ENCODE results near the gene CDS1. TPM values are rescaled to one million over a fixed set of nuclear protein-coding genes. Genes with fewer than 3 reads are reported as not detected.

CDS1 gene
- total and polyA plus RNA-seq, 2 donors (not counting 3 experiments of a cell fraction or from before 2014, with no cell fraction given): 0.01 TPM; not detected in 1

DNA sequence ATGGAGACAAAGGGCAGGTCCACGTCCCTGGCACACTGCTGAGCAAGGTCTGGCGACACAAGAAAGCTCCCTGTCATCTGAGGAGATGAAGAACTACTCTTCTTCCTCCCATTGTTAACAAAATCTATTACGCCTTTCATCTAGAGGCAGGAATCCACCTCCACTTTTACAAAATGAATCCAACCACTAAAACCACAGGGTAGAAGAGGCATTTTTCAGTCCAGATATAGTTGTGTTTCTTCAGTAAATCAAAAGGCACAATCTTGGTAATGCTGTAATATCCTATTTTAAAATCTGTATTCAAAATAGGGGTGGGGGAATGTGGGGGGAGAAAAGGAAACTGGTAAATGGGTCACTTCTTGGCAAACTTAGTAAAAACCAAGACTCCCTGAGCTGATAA lies 101.4 kb downstream of the CDS1 start:
- Histone ChIP-seq H3K4me3 (replicated peaks in 1 of 3; ENCODE audit: insufficient read depth in 1 of 3, low read depth in 1 of 3, low read length in 3 of 3) (no peak overlapping the region), H3K9me1 (replicated peaks; ENCODE audit: control insufficient read depth, extremely low read depth, insufficient read depth, low read length) (no peaks in the 10 kb centered on the region), H3K36me3 (ENCODE audit: control insufficient read depth in 2 of 2, extremely low read depth in 1 of 2, insufficient read depth in 2 of 2, low read length in 2 of 2) (peaks cover 26% of the 10 kb centered on the region in 2 experiments), H2AFZ (ENCODE audit: low read depth, low read length) (no peak overlapping the region), H3K4me1 (ENCODE audit: control insufficient read depth, extremely low read depth, insufficient read depth, low read length) (peaks cover 16% of the 10 kb centered on the region), H3K9me3 (replicated peaks; ENCODE audit: control insufficient read depth, insufficient read depth, low read length) (no peaks in the 10 kb centered on the region), H3K79me2 (ENCODE audit: control insufficient read depth, insufficient read depth, low read length) (no peaks in the 10 kb centered on the region), H4K20me1 (replicated peaks; ENCODE audit: control insufficient read depth, extremely low read depth, insufficient read depth, low read length) (no peaks in the 10 kb centered on the region), H3K27ac (ENCODE audit: insufficient read depth, low read depth, low read length) (no peak overlapping the region), H3K27me3 (ENCODE audit: control insufficient read depth in 2 of 2, insufficient read depth in 2 of 2, low read length in 2 of 2) (no peaks in the 10 kb centered on the region), H3K4me2 (ENCODE audit: insufficient read depth, low read length) (no peak overlapping the region), H3K9ac (replicated peaks; ENCODE audit: extremely low read depth, insufficient read depth, low read length) (no peak overlapping the region)
- dilution Hi-C loops (cut with MboI; ENCODE audit: extremely low pct_ligation_motif_present, low sequenced_read_pairs) (no loop called here), intact Hi-C loops (cut with micrococcal nuclease) (no loop called here)
- TF ChIP-seq MYC (IDR thresholded peaks at IDR 0.05; ENCODE audit: low read depth, low read length) (no peak), POLR2A (IDR thresholded peaks at IDR 0.05; ENCODE audit: low read depth, low read length) (no peak), GATA2 (IDR thresholded peaks at IDR 0.05; ENCODE audit: insufficient read depth, insufficient read length, low read depth, low read length) (no peak)
- TF ChIP-seq, protein P1, sequence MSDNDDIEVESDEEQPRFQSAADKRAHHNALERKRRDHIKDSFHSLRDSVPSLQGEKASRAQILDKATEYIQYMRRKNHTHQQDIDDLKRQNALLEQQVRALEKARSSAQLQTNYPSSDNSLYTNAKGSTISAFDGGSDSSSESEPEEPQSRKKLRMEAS (IDR thresholded peaks at IDR 0.05; ENCODE audit: insufficient read depth, insufficient read length): no peak
- ChIA-PET POLR2A (no interaction called here), CTCF (no interaction called here)
- DNase-seq (ENCODE audit: low read depth, low spot score) (no peak), FAIRE-seq (no peak)
- BruUV-seq (replicated peaks): no TSS peak

- Histone ChIP-seq H2AFZ (ENCODE audit: low read depth, low read length) (no peak overlapping the region), H3K79me2 (ENCODE audit: control insufficient read depth, insufficient read depth, low read length) (no peaks in the 10 kb centered on the region), H3K4me3 (replicated peaks in 1 of 3; ENCODE audit: insufficient read depth in 1 of 3, low read depth in 1 of 3, low read length in 3 of 3) (no peak overlapping the region), H3K4me2 (ENCODE audit: insufficient read depth, low read length) (no peak overlapping the region), H3K9me1 (replicated peaks; ENCODE audit: control insufficient read depth, extremely low read depth, insufficient read depth, low read length) (no peaks in the 10 kb centered on the region), H4K20me1 (replicated peaks; ENCODE audit: control insufficient read depth, extremely low read depth, insufficient read depth, low read length) (no peaks in the 10 kb centered on the region), H3K36me3 (ENCODE audit: control insufficient read depth in 2 of 2, extremely low read depth in 1 of 2, insufficient read depth in 2 of 2, low read length in 2 of 2) (peaks cover 26 to 28% of the 10 kb centered on the region in 2 experiments), H3K4me1 (ENCODE audit: control insufficient read depth, extremely low read depth, insufficient read depth, low read length) (peaks cover 16% of the 10 kb centered on the region), H3K9ac (replicated peaks; ENCODE audit: extremely low read depth, insufficient read depth, low read length) (no peak overlapping the region), H3K27me3 (ENCODE audit: control insufficient read depth in 2 of 2, insufficient read depth in 2 of 2, low read length in 2 of 2) (no peaks in the 10 kb centered on the region), H3K27ac (ENCODE audit: insufficient read depth, low read depth, low read length) (no peak overlapping the region), H3K9me3 (replicated peaks; ENCODE audit: control insufficient read depth, insufficient read depth, low read length) (no peaks in the 10 kb centered on the region)
- intact Hi-C loops (cut with micrococcal nuclease) (no loop called here), dilution Hi-C loops (cut with MboI; ENCODE audit: extremely low pct_ligation_motif_present, low sequenced_read_pairs) (no loop called here)
- no peak for TF ChIP-seq FOS (IDR thresholded peaks at IDR 0.05; ENCODE audit: borderline replicate concordance, insufficient read depth, low read length)
- no peak for TF ChIP-seq JUN (IDR thresholded peaks at IDR 0.05; ENCODE audit: borderline replicate concordance, insufficient read depth, insufficient read length, low read depth)
- TF ChIP-seq GATA2 (IDR thresholded peaks at IDR 0.05; ENCODE audit: insufficient read depth, insufficient read length, low read depth, low read length): no peak
- TF ChIP-seq MYC (IDR thresholded peaks at IDR 0.05; ENCODE audit: low read depth, low read length): no peak
- TF ChIP-seq POLR2AphosphoS5 (IDR thresholded peaks at IDR 0.05; ENCODE audit: insufficient read depth, low read depth, low read length): no peak
- no peak for TF ChIP-seq POLR2A (IDR thresholded peaks at IDR 0.05; ENCODE audit: low read depth, low read length)
- TF ChIP-seq EZH2 (IDR thresholded peaks at IDR 0.05; ENCODE audit: borderline replicate concordance, low read depth, low read length, severe bottlenecking): no peak
- no peak for TF ChIP-seq CTCF (IDR thresholded peaks at IDR 0.05; ENCODE audit: extremely low read depth in 1 of 2, insufficient read depth in 1 of 2, low read depth in 1 of 2, low read length in 2 of 2)
- TF ChIP-seq, protein P1 (IDR thresholded peaks at IDR 0.05; ENCODE audit: insufficient read depth, insufficient read length): no peak
- no peak for DNase-seq (ENCODE audit: low read depth, low spot score)
- CTCF ChIA-PET: no interaction called here
- FAIRE-seq: no peak
- BruUV-seq (replicated peaks): no TSS peak
- POLR2A ChIA-PET: no interaction called here
Measured at GRCh38 chr4:84685105-84685504, 102.2 kb downstream of the CDS1 start.
